GM21526 (cell line): ENCODE results near the gene FANCD2.
A peak's percentile ranks its signal among the peaks of the same experiment; 100 is the strongest.
"Not testable (repeated sequence)": the region's sequence is repeated elsewhere in the genome, so short reads cannot be mapped to it uniquely, and the experiment has no call there.

Source experiments
- ATAC-seq: cut with Tn5 transposase; IDR thresholded peaks from one replicate; pipeline ENCODE4 v1.9.1; 2021; ENCODE audit warnings: moderate library complexity; ENCODE audit not compliant: unreplicated experiment, low FRiP score

The FANCD2 gene

GRCh38 chr3:10093678-10094077, 67.4 kb downstream of the FANCD2 start:
- ATAC-seq, result no peak

- no peak for ATAC-seq
These were observed 72.8 kb downstream of the FANCD2 start for GRCh38 chr3:10099041-10099440.

GRCh38 chr3:10106919-10107318, 80.7 kb downstream of the FANCD2 start:
- ATAC-seq, result no peak

GRCh38 chr3:10108091-10108490, 81.9 kb downstream of the FANCD2 start, which contains the start of gene FANCD2OS:
Gene FANCD2OS (minus strand): TSS chr3:10108255. CDS start chr3:10104774, 3,481 bp downstream.
- ATAC-seq, result no peak

- ATAC-seq, result peak; percentile 91
These were observed 89.3 kb downstream of the FANCD2 start, which contains the start of gene BRK1 for GRCh38 chr3:10115326-10116137. Gene BRK1 (plus strand): TSS chr3:10115675. CDS start chr3:10115702, 27 bp downstream.

- ATAC-seq, result peak; percentile 3
These were observed 89.9 kb downstream of the FANCD2 start for GRCh38 chr3:10116138-10116460.

GRCh38 chr3:10116928-10117327, 90.7 kb downstream of the FANCD2 start:
- ATAC-seq, result no peak

GRCh38 chr3:10119376-10119775, 93.1 kb downstream of the FANCD2 start:
- no peak for ATAC-seq

- no peak for ATAC-seq
These were observed 94.8 kb downstream of the FANCD2 start for GRCh38 chr3:10121064-10121463.

GRCh38 chr3:10122724-10123123, 96.5 kb downstream of the FANCD2 start:
- no peak for ATAC-seq

- not testable (repeated sequence) for ATAC-seq
These were observed 109.6 kb downstream of the FANCD2 start for GRCh38 chr3:10135872-10136271.

GRCh38 chr3:10136426-10137005, 110.3 kb downstream of the FANCD2 start:
- no peak for ATAC-seq

- no peak for ATAC-seq
These were observed 110.9 kb downstream of the FANCD2 start for GRCh38 chr3:10137178-10137577.

- ATAC-seq, result no peak
These were observed 114.8 kb downstream of the FANCD2 start for GRCh38 chr3:10140996-10141546.

GRCh38 chr3:10142707-10143560, 116.7 kb downstream of the FANCD2 start:
- no peak for ATAC-seq

- no peak for ATAC-seq
These were observed 119.4 kb downstream of the FANCD2 start for GRCh38 chr3:10145685-10146084.

- ATAC-seq, result no peak
These were observed 123.0 kb downstream of the FANCD2 start for GRCh38 chr3:10149226-10149625.

GRCh38 chr3:10150987-10151386, 124.8 kb downstream of the FANCD2 start:
- no peak for ATAC-seq
